ENCODE results near the gene TTLL3.

The TTLL3 gene

DNA sequence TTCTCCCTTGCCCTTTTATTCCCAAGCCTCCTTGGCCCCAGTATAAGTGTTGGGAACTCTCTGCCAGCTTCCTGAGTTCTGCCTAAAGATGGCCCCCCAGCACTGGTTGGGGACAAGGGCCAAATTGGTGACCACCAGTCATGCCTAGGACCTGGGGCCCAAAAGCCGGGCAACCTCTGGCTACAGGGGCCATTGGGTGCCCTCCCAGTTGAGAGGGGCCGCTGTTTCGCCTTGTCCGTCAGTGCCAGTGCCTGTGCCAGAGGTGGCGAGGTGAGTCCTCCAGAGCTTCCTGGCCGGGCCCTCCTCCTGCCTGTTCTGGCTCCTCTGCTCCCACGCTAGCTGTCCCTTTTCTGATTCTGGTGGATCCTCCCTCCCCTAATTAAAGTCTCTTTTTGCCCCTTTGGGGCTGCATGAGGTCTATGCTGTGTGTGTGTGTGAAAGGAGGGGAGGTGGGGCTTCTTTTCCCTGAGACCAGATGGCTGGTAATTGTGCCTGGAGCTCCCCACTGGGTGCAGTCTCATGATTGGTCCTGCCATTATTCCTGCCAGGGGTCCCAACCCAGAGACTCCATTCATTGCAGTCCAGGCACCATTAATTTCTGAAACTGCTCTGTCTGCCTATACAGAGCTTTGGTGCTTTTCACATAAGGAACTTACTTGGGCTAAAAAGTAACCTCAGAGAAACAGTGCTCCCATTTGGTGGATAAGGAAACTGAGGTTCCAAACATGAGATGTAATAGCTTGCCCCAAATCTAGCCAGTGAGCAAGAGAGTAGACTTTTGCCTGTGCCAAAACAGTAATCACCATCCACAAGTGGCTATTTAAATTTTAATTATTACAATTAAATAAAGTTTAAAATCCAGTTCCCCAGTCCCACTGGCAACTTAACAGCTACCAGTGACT, 3.1 kb upstream of the TTLL3 start:
- no peak overlapping the region for H3K4me3 ChIP-seq (ENCODE audit: low read depth, low read length)

DNA sequence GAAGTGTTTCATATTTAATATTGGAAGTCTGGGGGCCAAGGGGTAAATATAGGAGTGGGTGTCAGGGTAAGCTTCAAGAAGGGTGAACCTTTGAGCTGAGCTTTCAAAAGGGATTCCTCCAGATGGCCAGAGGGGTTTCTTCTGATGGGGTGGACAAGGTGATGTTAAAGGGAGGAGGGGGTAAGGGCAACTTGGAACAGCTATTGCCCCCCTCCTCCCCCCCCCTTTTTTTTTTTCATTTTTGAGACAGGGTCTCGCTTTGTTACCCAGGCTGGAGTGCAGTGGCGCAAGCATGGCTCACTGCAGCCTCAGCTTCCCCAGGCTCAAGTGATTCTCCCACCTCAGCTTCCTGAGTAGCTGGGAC, 2.1 kb upstream of the TTLL3 start:
- H3K4me3 ChIP-seq (ENCODE audit: low read depth, low read length), result no peak overlapping the region

DNA sequence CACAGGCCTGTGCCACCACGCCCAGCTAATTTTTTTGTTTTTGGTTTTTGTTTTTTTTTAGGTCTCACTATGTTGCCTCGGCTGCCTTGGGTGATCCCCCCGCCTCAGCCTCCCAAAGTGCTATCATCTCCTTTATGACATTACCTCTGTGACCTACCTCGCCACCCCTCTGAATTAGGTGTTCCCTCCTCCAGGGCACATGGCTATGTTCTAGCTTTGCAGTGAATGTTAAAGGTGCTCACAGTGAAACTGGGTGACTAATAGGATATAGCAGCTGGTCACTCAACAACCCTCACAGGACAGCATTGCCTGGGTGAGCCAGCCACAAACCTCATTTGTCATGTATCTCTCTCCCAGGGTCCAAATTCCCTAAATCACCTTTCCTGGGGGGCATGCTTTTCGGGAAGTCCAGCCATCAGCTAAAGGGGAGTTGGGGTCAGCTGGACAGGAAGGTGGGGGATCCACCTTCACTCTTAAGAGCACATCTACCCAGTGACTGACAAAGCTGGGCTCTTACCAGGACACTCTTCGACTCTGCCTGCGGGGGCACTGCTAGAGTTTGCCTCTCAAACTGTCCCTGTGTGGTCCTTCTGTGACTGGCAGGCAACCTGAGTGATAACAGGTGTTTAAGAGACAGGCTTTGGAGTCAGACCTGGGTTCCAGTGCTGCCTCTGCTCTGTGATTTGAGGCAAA, 1.6 kb upstream of the TTLL3 start:
- H3K4me3 ChIP-seq (ENCODE audit: low read depth, low read length), result no peak overlapping the region

DNA sequence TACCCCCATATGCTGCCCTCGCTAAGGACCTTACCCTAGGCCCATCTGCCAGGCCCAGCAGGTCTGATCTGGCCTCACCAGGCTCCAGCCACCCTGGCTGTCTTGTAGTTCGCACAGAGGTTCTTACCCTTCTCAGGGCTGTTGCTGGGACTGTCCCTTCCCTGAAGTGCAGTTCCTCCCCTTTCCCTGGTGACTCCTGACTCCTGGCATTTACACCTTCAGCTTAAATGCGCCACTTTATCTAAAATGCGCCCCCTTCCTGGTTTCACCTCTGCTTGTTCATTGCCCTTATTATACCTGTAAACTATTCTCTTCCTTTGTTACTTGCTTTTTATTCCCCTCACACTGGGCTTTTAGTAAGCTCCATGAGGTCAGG, 835 bp upstream of the TTLL3 start:
- H3K4me3 ChIP-seq (ENCODE audit: low read depth, low read length), result peak overlapping the region; percentile 53

DNA sequence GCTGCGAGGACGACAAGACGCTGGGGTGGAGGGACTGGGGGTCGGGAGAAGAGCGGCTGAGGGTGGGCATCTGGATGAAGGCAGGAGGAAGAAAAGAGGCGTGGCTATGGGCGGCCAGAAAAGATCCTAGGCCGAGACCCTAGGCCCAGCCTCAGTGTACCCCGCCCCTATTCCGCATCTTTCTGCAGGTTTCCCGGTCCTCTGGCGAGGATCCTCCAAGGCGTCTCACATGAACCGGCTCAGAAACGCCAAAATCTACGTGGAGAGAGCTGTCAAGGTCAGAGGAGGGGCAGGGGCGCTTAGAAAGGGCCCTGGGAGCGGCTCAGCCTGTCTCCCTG, 340 bp downstream of the TTLL3 start:
- peak overlapping the region; percentile 53 for H3K4me3 ChIP-seq (ENCODE audit: low read depth, low read length)

DNA sequence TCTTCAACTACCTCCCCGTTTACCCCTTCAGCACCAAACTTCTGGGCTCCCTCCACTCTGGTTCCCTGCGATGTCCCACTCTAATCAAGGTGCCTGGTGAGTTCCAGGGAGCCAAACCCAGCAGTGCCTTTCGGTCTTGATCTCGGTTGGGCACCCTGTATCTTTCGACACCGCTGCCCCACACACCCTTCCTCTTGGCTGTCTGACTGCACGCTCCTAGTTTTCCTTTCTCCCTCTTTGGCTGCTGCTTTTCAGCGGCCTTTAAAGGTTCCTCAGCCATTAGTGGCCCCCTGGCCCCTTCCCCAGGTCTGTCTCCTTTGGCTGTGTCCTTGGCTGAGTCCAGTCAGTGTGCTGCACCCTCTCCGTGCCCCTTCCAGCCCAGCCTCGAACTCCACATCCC, 784 bp downstream of the TTLL3 start:
- no peak overlapping the region for H3K4me3 ChIP-seq (ENCODE audit: low read depth, low read length)

DNA sequence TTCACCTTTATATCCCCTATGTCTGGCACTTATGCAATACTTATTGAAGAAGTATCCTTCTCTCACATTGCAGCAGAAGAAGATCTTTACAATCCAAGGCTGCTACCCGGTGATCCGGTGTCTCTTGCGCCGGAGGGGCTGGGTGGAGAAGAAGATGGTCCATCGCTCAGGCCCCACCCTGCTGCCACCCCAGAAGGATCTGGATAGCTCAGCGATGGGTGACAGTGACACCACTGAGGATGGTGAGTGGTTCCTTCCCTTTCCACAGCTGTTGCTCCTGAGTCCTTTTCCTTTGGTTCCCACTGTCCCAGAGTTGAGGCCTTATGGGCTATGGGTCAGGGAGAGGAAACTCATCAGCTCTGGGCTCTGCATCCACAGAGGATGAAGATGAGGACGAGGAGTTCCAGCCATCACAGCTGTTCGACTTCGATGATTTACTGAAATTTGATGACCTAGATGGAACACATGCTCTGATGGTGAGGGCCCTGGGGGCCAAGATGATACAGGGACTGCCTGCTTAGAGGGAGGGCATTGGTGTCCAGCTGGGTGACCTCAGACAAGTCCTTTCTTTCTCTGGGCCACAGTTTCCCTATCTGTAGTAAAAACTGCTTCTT, 2.9 kb downstream of the TTLL3 start:
- no peak overlapping the region for H3K4me3 ChIP-seq (ENCODE audit: low read depth, low read length)

DNA sequence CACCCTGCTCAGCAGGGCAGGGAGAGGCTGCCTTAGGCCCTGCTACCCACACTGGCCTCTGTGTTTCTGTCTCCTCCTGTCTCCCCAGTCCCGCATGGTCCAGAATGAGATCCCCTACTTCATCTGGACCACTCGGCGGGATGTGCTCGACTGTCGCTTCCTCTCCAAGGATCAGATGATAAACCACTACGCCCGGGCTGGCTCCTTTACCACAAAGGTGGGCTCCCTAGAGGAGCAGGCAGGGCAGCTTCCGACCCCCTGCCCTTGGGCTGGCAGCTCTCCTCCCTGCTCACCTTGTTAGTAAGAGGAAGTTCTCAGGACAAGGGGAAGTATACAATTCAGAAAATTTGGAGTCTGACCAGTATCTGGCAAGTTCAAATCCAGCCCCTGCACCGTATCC, 5.9 kb downstream of the TTLL3 start:
- H3K4me3 ChIP-seq (ENCODE audit: low read depth, low read length), result no peak overlapping the region

DNA sequence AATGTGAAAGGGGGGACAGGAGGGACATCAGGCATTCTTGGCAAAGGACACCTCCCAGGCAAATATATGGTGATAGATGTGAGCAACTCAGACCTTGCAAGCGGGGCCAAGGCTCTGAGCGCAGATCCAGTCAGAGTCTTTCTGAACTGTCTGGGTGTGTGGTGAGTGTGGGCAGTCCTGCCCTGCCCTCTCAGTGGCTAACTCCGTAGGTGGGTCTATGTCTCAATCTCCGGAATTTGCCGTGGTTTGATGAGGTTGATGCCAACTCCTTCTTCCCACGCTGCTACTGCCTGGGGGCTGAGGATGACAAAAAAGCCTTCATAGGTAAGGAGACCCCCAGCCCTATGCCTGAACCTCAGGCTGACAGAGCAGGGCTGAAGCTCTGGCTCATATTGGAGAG, 7.4 kb downstream of the TTLL3 start:
- no peak overlapping the region for H3K4me3 ChIP-seq (ENCODE audit: low read depth, low read length)

DNA sequence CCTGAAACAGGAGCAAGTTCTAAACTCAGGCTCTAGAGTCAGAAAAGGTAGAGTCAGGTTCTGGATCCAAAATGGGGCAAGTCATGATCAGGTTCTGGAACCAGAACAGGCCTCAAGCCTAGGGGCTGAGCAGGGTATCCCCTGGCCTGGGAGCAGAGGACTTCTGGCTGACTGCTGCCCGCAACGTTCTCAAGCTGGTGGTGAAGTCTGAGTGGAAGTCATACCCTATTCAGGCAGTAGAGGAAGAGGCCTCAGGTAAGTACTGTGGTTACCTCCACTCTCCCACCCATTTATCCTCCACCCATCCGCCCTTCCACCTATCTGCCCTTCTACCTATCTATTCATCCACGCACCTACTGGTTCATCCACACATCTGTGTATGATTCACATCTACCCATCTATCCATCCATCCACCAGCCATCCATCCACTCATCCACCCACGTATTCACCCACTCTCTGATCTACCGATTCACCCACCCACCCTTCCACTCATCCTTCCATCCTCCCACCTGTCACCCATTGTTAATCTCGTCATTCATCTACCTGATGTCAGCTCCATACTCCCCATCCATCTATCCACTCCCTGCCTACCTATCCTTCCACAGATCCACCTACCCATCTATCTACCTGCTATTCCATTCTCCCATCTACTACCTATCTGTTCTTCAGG, 8.7 kb downstream of the TTLL3 start:
- H3K4me3 ChIP-seq (ENCODE audit: low read depth, low read length), result no peak overlapping the region

DNA sequence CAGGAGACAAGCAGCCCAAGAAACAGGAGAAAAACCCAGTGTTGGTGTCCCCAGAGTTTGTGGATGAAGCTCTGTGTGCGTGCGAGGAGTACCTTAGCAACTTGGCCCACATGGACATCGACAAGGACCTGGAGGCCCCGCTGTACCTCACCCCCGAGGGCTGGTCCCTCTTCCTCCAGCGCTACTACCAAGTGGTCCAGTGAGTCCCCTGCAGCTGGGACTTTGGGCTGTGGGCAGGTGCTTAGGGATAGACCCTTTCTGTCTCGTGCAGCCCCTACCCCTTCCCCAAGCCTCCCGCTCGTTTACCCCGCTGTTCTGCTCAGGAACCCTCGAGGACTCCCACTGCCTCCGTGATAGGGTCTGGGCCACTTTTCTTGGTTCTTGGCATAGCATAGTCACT, 10.5 kb downstream of the TTLL3 start:
- no peak overlapping the region for H3K4me3 ChIP-seq (ENCODE audit: low read depth, low read length)

DNA sequence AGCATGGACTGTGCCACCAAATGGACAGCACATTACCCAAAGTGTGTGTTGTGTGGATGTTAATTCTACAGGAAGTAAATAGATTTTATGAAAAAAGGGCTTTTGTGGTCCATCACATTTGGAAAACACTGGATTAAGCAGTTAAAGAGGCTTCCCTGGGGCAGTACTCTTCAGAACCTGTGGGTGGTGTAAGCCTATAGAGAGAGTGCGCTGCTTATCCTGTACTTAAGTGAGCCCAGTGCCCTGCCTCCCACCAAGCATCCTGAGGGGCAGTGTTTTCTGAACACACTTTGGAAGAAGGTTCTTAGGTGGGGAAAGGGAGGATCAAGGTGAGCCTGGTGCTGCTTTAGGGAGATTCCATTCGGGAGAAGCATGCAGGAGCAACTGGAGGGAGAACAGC, 10.9 kb downstream of the TTLL3 start:
- no peak overlapping the region for H3K4me3 ChIP-seq (ENCODE audit: low read depth, low read length)

DNA sequence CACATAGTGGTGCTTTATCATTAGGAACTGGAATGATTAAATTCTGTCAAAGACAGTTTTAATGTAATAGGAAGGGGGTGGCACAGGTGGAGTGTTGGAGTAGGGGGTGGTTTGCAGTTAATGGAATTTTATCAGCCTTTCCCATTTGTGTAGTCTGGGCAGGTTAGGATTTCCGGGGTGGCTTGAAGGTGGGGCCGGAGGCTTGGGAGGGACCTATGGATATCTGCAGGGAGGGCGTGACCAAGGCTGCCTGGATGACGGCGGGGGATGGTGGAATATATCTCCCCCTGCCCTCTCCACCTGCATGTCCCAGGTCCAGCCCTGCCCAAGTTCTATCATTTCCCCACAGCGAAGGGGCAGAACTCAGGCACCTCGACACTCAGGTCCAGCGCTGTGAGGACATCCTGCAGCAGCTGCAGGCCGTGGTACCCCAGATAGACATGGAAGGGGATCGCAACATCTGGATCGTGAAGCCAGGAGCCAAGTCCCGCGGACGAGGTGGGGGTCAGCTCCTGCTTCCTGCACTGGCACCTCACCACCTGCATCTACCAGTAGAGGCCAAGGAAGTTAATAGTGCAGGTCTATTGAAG, 15.5 kb downstream of the TTLL3 start:
- H3K4me3 ChIP-seq (ENCODE audit: low read depth, low read length), result no peak overlapping the region

DNA sequence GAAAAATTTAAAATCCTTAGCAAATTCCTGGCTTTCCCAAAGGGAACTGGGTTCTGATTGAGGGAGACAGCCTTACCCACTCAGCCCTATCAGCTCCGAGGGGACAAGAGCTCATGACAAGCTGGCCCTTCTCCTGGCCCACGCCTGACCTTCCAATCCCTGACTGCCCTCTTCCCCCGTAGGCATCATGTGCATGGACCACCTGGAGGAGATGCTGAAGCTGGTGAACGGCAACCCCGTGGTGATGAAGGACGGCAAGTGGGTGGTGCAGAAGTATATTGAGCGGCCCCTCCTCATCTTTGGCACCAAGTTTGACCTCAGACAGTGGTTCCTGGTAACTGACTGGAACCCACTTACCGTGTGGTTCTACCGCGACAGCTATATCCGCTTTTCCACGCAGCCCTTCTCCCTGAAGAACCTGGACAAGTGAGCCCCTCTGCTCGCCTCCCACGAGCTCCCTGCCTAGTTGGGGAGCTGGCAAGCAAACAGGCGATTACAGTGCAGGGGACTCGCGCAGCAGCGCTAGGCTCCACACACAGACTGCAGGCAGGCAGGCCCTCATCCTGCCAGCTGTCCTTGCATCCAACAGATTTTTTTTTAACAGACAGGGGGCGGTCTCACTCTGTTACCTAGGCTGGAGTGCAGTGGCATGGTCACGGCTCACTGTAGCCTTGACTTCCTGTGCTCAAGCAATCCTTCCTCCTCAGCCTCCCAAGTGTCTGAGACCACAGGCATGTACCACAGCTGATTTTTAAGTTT, 16.9 kb downstream of the TTLL3 start:
- H3K4me3 ChIP-seq (ENCODE audit: low read depth, low read length), result no peak overlapping the region

DNA sequence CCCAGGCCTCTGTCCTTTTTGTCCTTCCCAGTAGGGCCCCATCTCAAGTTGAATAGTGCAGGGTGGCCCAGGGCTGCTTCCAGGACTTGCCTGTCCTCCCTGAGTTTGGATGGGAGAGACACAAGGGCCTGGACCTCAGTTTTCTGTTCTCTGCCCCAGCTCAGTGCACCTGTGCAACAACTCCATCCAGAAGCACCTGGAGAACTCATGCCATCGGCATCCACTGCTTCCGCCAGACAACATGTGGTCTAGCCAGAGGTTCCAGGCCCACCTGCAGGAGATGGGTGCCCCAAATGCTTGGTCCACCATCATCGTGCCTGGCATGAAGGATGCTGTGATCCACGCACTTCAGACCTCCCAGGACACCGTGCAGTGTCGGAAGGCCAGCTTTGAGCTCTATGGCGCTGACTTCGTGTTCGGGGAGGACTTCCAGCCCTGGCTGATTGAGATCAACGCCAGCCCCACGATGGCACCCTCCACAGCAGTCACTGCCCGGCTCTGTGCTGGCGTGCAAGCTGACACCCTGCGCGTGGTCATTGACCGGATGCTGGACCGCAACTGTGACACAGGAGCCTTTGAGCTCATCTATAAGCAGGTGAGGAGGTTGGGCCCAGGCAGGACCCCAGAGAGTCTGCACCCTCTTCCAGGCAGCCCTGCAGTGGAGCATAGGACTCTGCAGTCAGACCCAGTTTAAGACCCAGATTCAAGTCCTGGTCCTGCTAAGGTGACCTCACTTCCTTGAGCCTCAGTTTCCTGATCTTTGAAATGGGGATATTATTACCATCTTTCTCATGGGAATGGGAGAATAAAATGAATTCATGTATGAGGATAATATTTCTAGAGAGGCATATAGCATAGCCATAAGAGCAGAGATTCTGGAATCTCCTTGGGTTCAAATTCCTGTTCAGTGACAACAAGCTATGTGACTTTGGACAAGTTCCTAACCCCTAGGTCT, 19.0 kb downstream of the TTLL3 start:
- no peak overlapping the region for H3K4me3 ChIP-seq (ENCODE audit: low read depth, low read length)

DNA sequence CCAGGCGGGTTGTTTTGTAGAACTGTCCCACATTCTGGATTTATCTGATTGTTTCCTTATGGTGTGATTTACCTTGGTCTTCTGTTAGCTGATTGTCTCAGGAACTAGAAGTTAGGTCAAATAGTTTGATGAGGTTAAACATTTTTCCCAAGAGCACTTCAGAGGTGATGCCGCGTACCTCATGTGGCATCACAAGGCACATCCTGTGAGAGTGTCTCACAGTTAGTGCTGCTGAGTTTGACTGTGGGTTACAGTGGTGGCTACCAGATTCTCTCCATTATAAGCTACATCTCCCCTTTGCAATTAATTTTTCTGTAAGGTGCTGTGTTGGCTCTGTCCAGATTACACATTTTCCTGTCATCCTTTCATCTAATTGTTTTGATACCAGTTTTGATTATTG, 21.2 kb downstream of the TTLL3 start:
- H3K4me3 ChIP-seq (ENCODE audit: low read depth, low read length), result no peak overlapping the region

DNA sequence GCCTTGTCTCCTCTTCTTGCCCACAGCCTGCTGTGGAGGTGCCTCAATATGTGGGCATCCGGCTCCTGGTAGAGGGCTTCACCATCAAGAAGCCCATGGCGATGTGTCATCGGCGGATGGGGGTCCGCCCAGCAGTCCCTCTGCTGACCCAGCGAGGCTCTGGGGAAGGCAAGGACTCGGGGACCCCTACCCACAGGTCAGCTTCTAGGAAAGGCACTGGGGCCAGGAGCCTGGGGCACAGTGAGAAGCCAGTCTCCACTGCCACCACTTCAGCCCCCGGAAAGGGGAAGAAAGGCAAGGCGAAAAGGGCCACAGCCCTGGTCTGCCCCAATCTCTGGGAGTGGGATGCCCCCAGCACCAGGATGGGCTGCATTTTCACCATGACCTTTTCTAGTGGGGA, 23.0 kb downstream of the TTLL3 start:
- no peak overlapping the region for H3K4me3 ChIP-seq (ENCODE audit: low read depth, low read length)

DNA sequence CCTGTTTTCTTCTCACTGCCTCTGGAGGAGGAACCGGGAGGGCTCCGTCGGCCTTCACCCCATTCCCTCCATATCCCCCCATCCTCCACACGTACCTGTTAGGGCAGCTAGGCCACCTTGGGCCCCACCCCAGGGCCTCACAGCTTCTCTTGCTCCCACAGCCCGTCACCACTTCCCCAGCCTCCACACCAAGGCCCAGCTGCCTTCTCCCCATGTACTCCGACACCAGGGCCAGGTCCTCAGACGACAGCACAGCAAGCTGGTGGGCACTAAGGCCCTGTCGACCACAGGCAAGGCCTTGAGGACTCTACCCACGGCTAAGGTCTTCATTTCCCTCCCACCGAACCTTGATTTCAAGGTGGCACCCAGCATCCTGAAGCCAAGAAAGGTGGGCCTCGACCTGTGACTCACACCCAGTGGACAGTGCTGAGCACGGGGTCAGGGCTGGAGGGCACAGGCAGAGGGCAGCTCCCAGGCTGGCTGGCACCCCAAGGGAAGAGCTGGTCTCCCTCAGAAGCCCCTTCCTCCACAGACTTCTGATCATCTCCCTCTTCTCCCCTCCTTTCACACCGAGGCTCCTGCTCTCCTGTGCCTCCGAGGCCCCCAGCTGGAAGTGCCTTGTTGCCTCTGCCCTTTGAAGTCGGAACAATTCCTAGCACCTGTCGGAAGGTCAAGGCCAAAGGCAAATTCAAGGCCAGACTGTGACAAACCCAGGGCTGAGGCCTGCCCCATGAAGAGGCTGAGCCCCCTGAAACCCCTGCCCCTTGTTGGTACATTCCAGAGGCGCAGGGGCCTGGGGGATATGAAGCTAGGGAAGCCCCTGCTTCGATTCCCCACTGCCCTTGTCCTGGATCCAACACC, 24.7 kb downstream of the TTLL3 start:
- H3K4me3 ChIP-seq (ENCODE audit: low read depth, low read length), result no peak overlapping the region

Data from iPS-11a (cell line).